Measurements from ENCODE around the gene VPS26C. TPM values are rescaled to one million over a fixed set of nuclear protein-coding genes. Genes with fewer than 3 reads are reported as not detected.

The VPS26C gene
- total and polyA plus RNA-seq, 2 of the 8 experiments (the other 6 are each of a cell fraction or from before 2014, with no cell fraction given) = 43.5 to 71.6 TPM

GRCh38 chr21:37220433-37220980 lies 46.6 kb downstream of the VPS26C start (continued):
- no peak for TF ChIP-seq CHD1 (IDR thresholded peaks at IDR 0.05; ENCODE audit: low read depth, low read length)
- TF ChIP-seq JUND (IDR thresholded peaks at IDR 0.05; ENCODE audit: low read length) = no peak
- TF ChIP-seq EGR1 (IDR thresholded peaks at IDR 0.05; ENCODE audit: borderline replicate concordance, low read depth, low read length) = no peak
- TF ChIP-seq TEAD4 (IDR thresholded peaks at IDR 0.05; ENCODE audit: low read depth, low read length) = no peak
- no peak for TF ChIP-seq ATF3 (IDR thresholded peaks at IDR 0.05; ENCODE audit: insufficient read depth, low read depth, low read length)
- no peak for TF ChIP-seq KDM1A (IDR thresholded peaks at IDR 0.05; ENCODE audit: borderline replicate concordance, low read length)
- no peak for TF ChIP-seq PHF8 (conservative IDR thresholded peaks at IDR 0.05; ENCODE audit: low read depth, low read length)
